Lung (tissue), 12 donors: Measurements from ENCODE around the gene NBEAL2. TPM values are rescaled to one million over a fixed set of nuclear protein-coding genes. Genes with fewer than 3 reads are reported as not detected.

Source experiments
- ATAC-seq: fragments of 200-7000 bp; cut with Tn5 transposase; one replicate; pipeline ENCODE4 v1.9.1; 2020; ENCODE audit warnings: moderate number of reproducible peaks; ENCODE audit not compliant: insufficient read depth, low FRiP score
- DNase-seq, 3 donors: peaks; one replicate each; pipeline ENCODE4 v3.0.0-alpha.2; 2013 to 2017
- H3K27ac ChIP-seq, 2 donors: one replicate each; pipeline ENCODE4 v1.5.1; 2013; ENCODE audit warnings: mild to moderate bottlenecking in 2 of 2, moderate library complexity in 2 of 2, control low read depth in 1 of 2, inconsistent platforms in 1 of 2, low read depth in 1 of 2, low read length in 1 of 2
- H3K27me3 ChIP-seq, 3 donors: one replicate each; pipeline ENCODE4 v1.5.1; 2013; ENCODE audit warnings: low read length in 2 of 3; ENCODE audit not compliant: control insufficient read depth in 3 of 3, insufficient read depth in 3 of 3
- H3K36me3 ChIP-seq, 4 donors: one replicate each; pipeline ENCODE4 v1.5.1; 2013; ENCODE audit warnings: low read length in 4 of 4, mild to moderate bottlenecking in 1 of 4, moderate library complexity in 1 of 4; ENCODE audit not compliant: control insufficient read depth in 4 of 4, insufficient read depth in 4 of 4
- H3K4me1 ChIP-seq, 5 donors: one replicate each; pipeline ENCODE4 v1.5.1; 2013; ENCODE audit warnings: low read length in 5 of 5, mild to moderate bottlenecking in 2 of 5, moderate library complexity in 1 of 5; ENCODE audit not compliant: control insufficient read depth in 5 of 5, insufficient read depth in 5 of 5
- H3K4me3 ChIP-seq: one replicate; pipeline ENCODE4 v1.5.1; 2013; ENCODE audit warnings: mild to moderate bottlenecking, control low read depth, moderate library complexity
- H3K9ac ChIP-seq, 2 donors: one replicate each; pipeline ENCODE4 v1.5.1; 2013; ENCODE audit warnings: low read length in 2 of 2, control low read depth in 1 of 2; ENCODE audit not compliant: insufficient read depth in 1 of 2
- H3K9me3 ChIP-seq, 4 donors: one replicate each; pipeline ENCODE4 v1.5.1; 2013; ENCODE audit warnings: low read length in 3 of 4, mild to moderate bottlenecking in 1 of 4, moderate library complexity in 1 of 4; ENCODE audit not compliant: control insufficient read depth in 4 of 4, insufficient read depth in 3 of 4
- WGBS, 2 donors: extraction: QIAGEN DNeasy Blood & Tissue Kit; methylation state at CpG; one replicate each; pipeline ENCODE4 v1.1.7; 2013; 5-methylcytosine and 5-hydroxymethylcytosine counted together
- polyA plus RNA-seq, 2 donors: library from polyadenylated mRNA; stranded (reverse); fragments of 200-250 nt; gene quantifications; one replicate each; pipeline ENCODE4 v1.2.1, GENCODE V29; 2013
- total RNA-seq, 2 donors: library from RNA; depleted of rRNA in 1 of 2; stranded (reverse); fragments of >200 nt in 1 of 2; gene quantifications; one replicate each; pipeline ENCODE4 v1.2.1, GENCODE V29; 2014 to 2021
- TF ChIP-seq, protein P1 (sequence below): IDR thresholded peaks from 2 replicates; pipeline ENCODE4 v1.5.1; 2012; ENCODE audit warnings: mild to moderate bottlenecking; ENCODE audit errors: control extremely low read depth, extremely low read depth
- donor health status: control.
- donor health status: control.
- donor health status: Bipolar disorder and iron deficiency.
- donor health status: healthy.
- donor health status: DM: yes; HTN: yes; CAD: no.

The NBEAL2 gene
- total and polyA plus RNA-seq, 4 donors, result 64.4 to 191 (median 136) TPM

- ATAC-seq (peak; percentile 76), DNase-seq (no peak)
- Histone ChIP-seq H3K9ac (no peak overlapping the region), H3K27me3 (no peaks in the 10 kb centered on the region), H3K4me1 (peaks cover 0 to 7% (median 0%) of the 10 kb centered on the region in 5 donors), H3K9me3 (no peaks in the 10 kb centered on the region), H3K4me3 (no peak overlapping the region), H3K27ac (peak overlapping the region in 1 of 2 donors; percentile 79), H3K36me3 (peaks cover 16 to 31% (median 25%) of the 10 kb centered on the region in 4 donors)
- TF ChIP-seq, protein P1, sequence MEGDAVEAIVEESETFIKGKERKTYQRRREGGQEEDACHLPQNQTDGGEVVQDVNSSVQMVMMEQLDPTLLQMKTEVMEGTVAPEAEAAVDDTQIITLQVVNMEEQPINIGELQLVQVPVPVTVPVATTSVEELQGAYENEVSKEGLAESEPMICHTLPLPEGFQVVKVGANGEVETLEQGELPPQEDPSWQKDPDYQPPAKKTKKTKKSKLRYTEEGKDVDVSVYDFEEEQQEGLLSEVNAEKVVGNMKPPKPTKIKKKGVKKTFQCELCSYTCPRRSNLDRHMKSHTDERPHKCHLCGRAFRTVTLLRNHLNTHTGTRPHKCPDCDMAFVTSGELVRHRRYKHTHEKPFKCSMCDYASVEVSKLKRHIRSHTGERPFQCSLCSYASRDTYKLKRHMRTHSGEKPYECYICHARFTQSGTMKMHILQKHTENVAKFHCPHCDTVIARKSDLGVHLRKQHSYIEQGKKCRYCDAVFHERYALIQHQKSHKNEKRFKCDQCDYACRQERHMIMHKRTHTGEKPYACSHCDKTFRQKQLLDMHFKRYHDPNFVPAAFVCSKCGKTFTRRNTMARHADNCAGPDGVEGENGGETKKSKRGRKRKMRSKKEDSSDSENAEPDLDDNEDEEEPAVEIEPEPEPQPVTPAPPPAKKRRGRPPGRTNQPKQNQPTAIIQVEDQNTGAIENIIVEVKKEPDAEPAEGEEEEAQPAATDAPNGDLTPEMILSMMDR, result no peak
- 11 to 39% methylated on average over 1 of the region's 1 CpG for WGBS, 2 donors
Observed at GRCh38 chr3:47016934-47017435, 37.5 kb downstream of the NBEAL2 start.

GRCh38 chr3:47017504-47018268 lies 38.2 kb downstream of the NBEAL2 start:
- Histone ChIP-seq H3K27ac (peak overlapping the region in 1 of 2 donors; percentile 79), H3K27me3 (no peaks in the 10 kb centered on the region), H3K9ac (no peak overlapping the region), H3K4me1 (peaks cover 0 to 9% (median 3%) of the 10 kb centered on the region in 5 donors), H3K9me3 (no peaks in the 10 kb centered on the region), H3K36me3 (peaks cover 16 to 31% (median 25%) of the 10 kb centered on the region in 4 donors), H3K4me3 (no peak overlapping the region)
- 37 to 64% methylated on average over 6 of the region's 6 CpGs for WGBS, 2 donors
- DNase-seq (peak in 1 of 3 donors; percentile 30), ATAC-seq (peak; percentile 31)
- TF ChIP-seq, protein P1, result no peak

- Histone ChIP-seq H3K9me3 (no peaks in the 10 kb centered on the region), H3K4me1 (peaks cover 0 to 9% (median 3%) of the 10 kb centered on the region in 5 donors), H3K4me3 (no peak overlapping the region), H3K27ac (no peak overlapping the region), H3K9ac (no peak overlapping the region), H3K36me3 (peaks cover 16 to 31% (median 24%) of the 10 kb centered on the region in 4 donors), H3K27me3 (no peaks in the 10 kb centered on the region)
- no peak for DNase-seq
- TF ChIP-seq, protein P1, result no peak
- no peak for ATAC-seq
Observed at GRCh38 chr3:47018269-47018611, 38.8 kb downstream of the NBEAL2 start.
